Stimulated activated CD8-positive, alpha-beta memory T cell treated with anti-CD3 and anti-CD28 coated beads, Interleukin-4, amount 100 ng/mL, for 48 hours (primary cell): ENCODE measurements around the gene FMN2.
"Not testable (repeated sequence)": the region's sequence is repeated elsewhere in the genome, so short reads cannot be mapped to it uniquely, and the experiment has no call there.

Experiments used
- DNase-seq: peaks from one replicate; pipeline ENCODE4 v3.0.0-alpha.2; 2020

The FMN2 gene

DNA sequence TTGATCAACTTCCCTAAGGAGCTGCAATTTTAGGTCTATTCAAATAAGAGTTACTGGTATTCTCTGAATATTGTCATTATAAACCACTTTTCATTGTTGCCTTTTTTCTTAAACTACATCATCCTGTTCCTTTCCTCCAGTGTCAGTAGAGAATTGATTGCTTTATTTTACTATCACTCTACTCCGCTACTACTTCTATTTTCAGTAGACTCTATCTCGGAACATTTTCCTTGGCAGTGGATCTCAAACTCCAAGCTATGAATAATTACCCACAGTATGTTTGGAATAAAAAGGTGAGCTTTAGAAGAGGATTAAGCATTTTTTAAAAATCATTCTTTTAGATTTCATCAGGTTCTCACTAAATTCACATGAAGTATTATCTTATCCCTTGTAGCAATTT lies 295.4 kb downstream of the FMN2 start:
- no peak for DNase-seq

DNA sequence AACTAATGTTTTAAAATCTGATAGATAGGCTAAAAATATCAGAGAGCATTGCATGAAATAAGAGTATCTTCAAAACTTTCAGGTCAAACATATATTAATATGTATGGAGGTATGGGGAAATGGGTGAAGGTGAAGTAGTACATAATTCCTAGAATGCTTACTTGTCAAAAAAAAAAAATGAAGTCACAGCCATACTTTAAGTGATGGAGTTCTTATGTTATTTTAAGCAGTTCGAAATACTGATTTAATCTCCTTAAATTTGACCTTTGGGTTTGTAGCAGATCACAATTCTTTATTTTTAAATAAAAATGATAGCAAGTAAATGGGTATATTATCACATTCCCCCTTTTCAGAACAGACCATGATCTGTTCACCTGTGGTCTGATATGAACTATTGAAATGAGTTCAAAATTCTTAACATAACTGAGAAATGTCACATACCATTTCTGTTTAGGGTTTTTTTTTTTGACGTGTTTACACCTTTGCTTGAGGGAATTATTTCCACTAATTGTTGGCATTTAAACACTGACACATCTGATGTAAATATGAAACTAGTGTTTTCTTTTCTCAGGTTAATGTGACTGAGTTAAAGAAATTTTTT lies 300.1 kb downstream of the FMN2 start:
- DNase-seq: no peak

DNA sequence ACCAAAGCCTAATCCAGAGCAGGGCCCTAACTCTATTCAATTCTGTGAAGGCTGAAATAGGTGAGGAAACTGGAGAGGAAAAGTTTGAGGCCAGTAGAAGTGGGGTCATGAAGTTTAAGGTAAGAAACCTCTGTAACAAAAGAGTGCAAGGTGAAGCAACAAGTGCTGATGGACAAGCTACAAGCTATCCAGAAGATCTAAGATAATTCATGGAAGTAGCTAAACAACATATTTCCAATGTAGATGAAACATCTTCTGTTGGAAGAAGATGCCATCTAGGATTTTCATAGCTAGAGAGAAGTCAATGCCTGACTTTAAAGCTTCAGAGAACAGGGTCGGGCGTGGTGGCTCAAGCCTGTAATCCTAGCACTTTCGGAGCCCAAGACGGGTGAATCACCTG lies 302.7 kb downstream of the FMN2 start:
- DNase-seq: no peak

DNA sequence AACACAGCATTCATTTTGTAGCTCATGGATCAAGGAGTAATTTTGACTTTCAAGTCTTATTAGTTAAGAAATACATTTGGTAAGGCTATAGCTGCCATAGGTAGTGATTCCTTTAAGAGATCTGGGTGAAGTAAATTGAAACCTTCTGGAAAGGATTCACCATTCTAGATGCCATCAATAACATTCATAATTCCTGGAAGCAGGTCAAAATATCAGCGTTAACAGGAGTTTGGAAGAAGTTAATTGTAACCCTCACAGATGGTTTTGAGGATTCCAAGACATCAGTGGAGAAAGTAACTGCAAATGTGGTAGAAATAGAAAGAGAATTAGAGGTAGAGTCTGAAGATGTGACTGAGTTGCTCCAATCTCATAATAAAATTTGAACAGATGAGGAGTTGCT lies 303.7 kb downstream of the FMN2 start:
- no peak for DNase-seq

DNA sequence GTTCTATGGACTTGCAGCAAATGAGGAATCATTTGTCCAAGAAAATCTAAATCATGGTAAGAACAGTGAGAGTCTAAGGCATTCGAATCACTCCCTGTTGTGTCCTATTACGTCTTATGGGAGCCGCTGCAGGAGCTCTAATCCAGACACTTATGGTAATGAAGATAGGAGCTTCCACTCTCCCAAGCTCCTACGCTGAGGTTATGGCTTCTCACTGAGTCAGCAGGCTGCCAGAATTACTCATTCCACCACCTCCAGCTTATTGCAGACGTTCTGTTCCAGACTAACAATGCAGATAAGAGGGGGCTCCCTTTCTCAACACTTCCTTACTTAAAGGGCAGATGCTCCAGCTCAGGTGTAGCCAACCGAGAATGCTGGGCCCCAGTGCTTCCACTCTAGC lies 307.7 kb downstream of the FMN2 start:
- DNase-seq: no peak

DNA sequence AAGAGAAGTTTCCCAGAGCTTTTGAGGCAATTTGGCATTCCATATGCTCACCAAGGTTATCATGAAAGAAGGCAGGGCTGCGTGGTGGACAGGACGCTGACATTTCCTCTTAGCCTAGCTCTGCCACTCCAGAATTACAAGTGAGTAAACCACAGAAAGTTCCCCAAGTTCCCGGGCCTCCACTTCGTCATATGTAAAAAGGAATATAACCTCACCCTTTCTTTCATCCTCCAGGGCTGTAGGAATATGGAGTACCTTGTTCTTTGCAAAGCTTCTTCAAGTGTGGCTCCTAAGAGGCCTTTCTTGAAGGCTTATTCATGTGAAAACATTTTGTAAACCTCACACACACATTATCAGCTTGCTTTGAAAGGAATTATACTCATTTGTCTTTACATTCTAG lies 310.0 kb downstream of the FMN2 start:
- no peak for DNase-seq

DNA sequence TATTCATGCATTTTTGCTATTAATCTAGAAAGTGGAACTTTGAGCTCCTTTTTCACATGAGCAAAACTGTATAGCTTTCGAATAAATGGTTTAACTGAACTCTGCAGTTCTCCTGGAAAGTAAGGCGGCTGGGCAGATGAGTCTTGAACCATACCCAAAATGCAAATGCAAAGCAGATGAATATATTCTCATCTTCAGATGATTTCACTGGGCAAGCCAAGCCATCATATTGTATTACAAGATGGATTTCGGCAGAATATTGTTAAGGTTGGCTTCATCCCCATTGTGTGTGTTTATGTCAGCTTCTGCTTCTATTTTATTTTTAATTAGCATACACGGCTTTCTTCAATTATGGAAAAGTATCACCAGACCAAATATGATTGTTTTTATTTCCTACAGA lies 310.6 kb downstream of the FMN2 start:
- no peak for DNase-seq

DNA sequence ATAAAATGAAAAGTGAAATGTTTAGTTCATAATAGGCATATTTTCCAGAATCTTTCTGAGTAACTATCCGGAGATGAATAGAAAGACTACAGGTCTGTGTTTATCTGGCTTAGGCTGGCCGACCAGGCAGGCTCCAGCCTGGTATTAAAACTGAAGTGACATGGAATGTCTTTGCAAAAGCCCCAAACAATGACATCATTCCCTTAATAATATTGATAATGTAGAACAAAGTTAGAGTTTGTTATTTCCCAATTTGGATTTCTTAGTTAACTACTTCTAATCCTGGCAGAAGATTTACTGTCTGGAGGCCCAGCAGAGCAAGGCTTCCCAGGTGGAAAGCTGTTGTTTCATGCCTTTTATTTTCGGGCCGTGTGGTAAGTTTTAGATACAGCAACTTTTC lies 312.6 kb downstream of the FMN2 start:
- DNase-seq: no peak

DNA sequence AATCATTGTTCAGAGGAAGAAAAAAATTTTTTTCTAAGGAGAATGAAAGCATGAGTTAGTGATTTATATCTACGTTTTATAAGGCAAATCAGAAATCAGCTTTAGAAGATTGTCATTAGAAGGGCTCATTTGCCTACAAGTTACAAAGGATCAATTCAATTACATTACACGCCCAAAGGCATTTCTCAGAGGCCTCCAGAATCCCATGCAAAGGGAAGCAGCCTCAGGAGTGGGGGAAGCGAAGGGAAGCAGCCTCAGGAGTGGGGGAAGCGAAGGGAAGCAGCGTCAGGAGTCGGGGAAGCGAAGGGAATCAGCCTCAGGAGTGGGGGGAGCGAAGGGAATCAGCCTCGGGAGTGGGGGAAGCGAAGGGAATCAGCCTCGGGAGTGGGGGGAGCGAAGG lies 314.1 kb downstream of the FMN2 start:
- no peak for DNase-seq

DNA sequence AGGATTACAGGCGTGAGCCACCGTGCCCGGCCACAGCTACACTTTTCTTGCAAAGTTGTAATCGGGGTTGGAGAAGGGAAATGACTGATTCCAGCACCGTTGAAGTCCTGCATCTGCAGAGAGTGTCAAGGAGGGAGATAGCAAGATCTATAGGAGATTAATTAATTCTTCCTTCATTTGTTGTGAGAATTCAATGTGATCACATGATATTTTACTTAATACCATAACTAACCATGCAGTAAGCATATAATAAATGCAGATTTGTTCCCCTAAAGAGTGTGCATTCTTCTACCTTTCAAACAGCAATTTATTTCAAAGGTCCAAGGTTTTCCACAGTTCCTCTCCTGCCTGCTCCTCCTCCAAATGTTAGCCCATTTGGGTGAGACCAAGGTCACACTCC lies 315.7 kb downstream of the FMN2 start:
- no peak for DNase-seq

DNA sequence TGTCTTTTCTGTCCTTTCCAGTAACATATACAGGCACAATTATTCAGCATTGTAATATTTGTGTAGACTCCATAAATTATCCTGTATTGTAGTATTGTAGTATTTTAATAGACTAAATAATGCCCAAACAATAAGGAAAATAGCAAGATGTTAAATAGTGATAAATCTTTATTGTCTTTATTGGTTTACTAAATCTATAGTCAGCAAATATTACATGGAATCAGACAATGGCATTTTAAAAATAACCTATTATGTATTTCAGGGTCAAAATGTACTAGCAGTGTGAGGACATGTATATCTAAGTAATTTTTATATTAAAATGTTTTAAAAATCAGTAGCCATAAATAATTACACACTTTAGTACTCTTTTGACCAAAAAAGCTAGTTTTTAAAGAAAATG lies 317.9 kb downstream of the FMN2 start:
- DNase-seq: no peak

DNA sequence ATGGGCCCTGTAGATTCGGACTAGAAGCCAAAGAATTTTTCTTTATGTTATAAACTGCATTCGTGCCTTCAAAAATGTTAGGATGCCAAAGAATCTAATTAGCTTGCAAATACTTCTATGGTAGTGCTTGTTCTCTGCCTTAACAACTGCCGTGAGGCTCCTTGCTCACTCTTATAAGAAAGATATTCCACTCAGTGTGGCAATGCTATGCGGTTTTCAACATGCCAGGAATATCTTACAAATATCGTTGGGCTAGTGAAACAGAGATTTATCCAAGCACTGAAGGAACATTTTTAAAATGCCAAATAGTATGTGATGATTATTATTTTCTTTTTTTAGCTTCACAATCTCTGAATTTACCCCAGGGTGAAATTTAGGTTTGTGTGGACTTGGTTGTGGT lies 322.0 kb downstream of the FMN2 start:
- DNase-seq: no peak

DNA sequence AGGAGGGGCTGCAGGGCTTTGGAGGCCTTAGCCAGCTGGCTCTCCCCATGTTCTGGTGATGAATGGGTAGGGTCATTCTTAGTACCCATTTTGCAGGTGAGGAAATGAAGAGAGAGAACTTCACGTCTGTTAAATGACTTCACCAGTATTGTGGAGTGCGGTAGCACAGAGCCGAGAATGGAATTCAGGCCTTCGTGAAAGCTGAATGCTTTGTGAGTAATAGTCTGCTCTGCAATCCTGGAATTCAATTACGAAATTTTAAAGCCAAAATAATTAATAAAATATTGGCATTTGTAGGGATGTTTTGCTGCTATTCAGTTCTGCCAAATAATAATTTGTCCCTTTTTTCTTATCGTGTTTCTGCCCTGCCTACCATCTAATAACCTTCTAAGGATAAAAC lies 322.6 kb downstream of the FMN2 start:
- no peak for DNase-seq

DNA sequence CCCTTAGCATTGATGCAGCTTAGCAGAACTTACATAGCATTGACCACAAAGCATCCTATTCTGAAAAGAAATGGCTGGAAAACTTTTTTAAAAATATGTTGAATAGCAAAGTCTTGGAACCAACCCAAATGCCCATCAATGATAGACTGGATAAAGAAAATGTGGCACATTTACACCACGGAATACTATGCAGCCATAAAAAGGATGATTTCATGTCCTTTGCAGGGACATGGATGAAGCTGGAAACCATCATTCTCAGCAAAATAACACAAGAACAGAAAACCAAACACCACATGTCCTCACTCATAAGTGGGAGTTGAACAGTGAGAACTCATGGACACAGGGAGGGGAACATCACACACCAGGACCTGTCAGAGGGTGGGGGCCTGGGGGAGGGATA lies 323.3 kb downstream of the FMN2 start:
- not testable (repeated sequence) for DNase-seq

DNA sequence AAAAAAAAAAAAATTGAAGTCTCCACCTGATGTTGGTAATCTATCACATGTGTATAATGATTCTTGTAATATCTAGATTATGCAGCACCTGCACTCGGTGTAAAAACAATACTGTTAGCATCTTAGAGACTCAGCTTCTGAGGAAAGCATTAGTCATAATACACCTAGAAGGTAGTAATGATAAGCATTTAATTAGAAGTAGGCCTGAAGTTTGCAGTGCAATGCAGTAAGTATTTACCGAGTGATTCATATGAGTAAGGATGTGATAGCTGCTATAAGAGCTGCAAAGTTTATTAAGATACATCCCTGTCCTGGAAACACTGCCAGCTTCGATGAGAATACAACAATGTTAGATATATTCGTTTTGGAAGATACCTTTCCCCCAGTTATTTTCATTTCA lies 323.8 kb downstream of the FMN2 start:
- no peak for DNase-seq

DNA sequence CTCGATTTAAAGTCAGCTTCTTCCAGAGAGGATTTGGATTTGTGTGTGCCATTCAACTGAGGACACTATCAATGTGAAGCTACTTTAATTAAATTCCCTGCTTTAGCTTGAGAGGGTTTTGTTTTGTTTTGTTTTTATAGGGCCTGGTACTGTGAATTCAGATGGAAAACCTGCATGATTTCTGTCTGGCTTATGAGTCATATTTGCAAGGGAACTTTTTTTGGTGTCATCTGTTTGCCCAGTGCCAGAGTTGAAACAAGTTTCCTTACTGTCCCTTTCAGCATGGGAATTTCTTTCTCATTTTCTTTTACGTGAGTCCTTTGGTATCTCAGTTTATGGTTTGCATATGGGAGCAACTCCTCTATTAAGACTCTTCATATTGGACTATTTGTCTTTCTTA lies 325.6 kb downstream of the FMN2 start:
- no peak for DNase-seq

DNA sequence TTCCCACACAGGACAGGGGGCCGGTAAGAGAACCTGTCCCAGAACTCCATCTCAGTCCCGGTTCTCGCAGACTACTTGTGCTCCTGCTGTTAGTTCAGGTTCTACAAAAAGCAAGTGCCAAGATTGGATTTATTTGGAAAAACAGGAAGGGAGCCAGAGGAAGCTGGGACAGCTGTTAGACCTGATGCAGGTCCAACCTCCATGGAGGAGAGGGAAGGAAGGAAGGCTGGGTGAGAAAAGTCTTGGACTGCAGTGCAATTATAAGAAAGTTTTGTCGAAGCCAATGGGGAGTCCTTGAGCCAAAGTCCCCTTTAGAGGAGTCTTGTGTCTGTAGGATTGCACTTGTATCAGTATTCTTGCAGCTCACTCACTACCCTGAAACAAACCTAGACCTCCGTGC lies 329.1 kb downstream of the FMN2 start:
- no peak for DNase-seq

DNA sequence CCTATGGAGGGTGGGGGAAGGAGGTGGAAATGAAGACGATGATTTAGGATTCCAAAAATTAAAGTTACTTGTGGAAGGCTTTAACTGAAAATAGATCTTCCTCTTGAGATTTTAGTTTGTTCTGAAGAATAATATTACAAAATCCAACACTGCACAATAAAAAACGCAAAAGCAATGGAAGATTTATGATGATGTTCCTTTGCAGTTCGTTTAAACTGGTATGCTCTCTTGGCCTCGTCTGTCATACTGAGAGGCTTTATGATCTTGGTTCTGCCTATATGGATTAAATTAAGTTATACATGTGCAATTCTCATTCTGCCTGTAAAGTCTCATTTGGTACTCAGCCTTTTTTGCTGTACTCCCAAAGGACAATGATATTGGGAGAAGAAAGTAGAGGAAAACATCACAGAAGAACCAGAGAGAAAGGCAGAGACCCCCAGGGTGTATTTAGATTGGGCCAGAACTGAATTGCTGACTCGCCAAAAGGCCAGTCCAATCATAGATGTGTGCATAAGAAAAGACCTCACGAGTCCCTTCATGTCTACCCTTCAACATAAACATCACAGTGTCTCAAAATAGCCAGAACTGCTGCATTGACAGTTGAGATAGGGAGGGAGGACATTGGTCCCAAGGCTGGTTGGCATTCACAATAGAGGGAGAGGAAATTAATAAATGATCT lies 331.7 kb downstream of the FMN2 start:
- DNase-seq: no peak

DNA sequence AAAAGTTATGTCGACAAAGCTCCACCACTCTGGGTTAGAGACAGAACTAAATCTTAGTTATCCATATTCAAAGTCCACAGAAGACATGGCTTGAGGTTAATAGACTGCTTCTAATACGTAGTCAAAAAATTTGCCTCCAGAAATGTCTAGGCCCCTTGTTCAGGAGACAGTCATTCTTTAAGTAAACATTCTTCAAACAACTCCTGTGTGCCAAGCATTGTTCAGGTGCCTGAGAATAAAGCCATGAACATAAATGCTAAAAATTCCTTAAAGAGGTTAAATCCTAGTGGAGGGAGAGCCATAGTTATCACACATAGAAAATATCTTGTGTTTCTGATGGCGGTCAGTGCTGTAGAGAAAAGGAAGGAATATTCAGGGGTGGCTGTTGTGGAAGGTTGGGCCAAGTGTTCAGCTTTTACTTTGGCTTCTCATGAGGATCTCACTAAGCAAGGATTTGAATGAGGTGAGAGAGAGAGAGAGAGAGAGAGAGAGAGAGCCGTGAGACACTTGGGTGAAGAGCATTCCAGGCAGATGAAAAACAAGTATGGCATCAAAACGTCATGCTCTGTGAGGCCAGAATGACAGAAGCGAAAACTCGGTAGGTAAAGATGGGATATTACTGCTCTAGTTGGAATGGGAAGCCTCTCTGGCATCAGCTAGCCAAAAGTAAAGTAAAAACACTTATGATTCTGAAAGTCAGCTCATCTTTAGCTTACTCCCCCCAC lies 333.2 kb downstream of the FMN2 start:
- no peak for DNase-seq

DNA sequence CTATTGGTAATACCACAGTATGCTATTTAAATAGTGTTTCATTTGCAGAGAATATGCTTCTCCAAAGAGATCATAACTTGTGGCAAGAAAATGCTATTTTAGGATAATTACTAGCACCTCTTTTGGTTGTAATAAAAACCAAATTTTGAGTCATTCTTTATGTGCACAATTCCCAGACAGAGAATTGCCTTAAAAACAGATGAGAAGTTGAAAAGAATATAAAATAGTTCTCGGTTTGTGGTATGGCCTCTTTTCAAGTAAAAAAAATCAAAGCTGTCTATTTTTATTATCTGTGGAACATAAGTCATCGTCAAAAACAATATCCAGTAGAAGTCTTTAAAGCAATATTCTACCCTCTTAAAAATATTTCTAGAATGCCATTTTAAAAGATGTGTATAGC lies 334.4 kb downstream of the FMN2 start:
- no peak for DNase-seq

DNA sequence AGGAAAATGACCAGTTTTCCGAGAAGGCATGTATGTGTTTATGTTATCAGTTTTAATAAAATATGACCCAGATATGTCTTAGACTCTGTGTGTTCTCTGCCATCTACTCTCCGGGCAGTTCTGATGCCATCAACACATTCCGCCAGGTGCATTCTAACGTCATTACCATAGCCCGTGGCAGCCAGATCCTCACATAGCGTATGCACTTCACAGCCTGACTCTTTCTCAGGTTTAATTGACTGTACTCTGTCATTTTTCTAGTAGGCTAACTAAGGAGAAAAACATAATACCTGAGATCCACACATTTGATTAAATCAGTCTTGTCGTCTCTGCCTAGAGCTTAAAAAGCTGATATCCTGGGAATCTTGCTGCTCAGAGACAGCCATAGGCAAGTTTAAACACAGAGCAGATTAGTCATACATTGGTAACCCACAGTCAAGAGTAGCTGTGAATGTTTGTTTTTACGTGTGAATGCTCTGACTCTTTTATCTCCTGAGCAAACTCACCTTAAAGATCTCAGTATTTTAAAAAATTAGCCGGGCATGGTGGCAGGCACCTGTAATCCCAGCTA lies 344.4 kb downstream of the FMN2 start:
- DNase-seq: no peak

DNA sequence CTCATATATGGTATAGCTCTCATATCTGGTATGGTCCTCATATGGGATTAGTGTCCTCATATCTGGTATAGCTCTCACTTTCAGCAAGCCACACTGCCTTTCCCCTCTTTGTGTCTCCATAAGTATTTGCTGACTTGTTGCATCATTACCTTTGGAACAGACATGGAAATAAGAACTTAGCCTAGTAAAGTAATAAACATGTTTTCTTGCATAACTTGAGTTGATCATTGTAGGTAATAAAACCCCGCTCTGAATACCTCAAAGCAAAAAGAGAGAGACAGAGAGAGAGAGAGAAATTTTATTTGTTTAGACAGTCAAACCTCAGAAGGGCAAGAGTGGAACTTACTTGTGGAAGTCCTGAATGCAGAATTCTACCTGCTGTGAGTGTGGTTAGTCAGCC lies 350.0 kb downstream of the FMN2 start:
- no peak for DNase-seq

DNA sequence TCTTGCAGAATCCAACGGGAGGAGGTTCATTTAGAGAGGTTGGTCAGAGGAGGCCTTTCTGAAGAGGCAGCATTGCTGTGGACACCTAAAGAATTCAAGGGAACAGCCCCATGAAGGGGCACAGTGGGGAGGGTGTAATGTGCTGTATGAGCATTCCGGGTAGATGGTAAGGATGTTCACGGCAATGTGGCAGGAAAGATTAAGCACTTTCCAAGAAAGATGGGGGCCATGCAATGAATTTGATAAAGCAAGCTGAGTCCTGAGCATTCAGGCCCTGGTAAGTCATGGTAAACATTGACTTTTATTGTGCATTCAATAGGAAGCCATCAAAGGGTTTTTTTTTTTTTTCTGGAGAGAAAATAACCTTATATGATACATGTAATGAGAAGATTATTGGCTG lies 353.7 kb downstream of the FMN2 start:
- no peak for DNase-seq

DNA sequence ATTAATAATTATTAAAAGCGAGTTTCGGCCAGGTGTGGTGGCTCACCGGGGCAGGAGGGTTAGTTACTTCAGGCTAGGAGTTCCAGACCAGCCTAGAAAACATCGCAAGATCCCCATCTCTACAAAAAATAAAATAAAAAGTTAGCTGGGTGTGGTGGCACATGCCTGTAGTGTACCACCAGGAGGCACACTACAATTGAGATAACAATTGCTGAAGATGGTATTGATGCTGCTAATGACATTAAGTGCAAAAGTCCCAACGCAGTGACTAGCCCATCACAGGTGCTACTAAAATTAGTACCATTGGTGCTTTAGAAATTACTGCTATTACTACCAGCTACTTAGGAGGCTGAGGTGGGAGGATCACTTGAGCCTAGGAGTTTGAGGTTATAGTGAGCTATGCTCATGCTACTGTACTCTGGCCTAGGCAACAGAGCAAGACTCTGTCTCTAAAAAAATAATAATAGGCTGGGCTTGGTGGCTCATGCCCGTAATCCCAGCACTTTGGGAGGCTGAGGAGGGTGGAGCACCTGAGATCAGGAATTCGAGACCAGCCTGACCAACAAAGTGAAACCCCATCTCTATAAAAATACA lies 363.6 kb downstream of the FMN2 start:
- DNase-seq: no peak
